Psoas muscle (tissue), 8 donors: ENCODE results near the gene SYCE1L. TPM values are rescaled to one million over a fixed set of nuclear protein-coding genes. Genes with fewer than 3 reads are reported as not detected.
"Not testable (repeated sequence)": the region's sequence is repeated elsewhere in the genome, so short reads cannot be mapped to it uniquely, and the experiment has no call there.

Experiments used
- ATAC-seq, 4 donors: fragments of 200-7000 bp; cut with Tn5 transposase; one replicate each; pipeline ENCODE4 v1.9.1; 2020; ENCODE audit warnings: moderate library complexity in 3 of 4, mild to moderate bottlenecking in 2 of 4
- DNase-seq, 2 donors: peaks; one replicate each; pipeline ENCODE4 v3.0.0-alpha.2; 2020
- H3K27ac ChIP-seq: fragments of 200-600 bp; one replicate; pipeline ENCODE4 v1.8.0; 2022
- H3K27me3 ChIP-seq, 3 donors: fragments of 200-600 bp in 1 of 3; one replicate each; pipeline versions ENCODE4 v1.6.1 to v1.8.0; 2013 to 2022; ENCODE audit warnings: low read length in 2 of 3, mild to moderate bottlenecking in 2 of 3, moderate library complexity in 1 of 3; ENCODE audit not compliant: insufficient read depth in 3 of 3
- H3K36me3 ChIP-seq, 2 donors: fragments of 200-600 bp in 1 of 2; one replicate each; pipeline versions ENCODE4 v1.6.1 to v1.8.0; 2013 to 2022; ENCODE audit warnings: low read depth in 1 of 2, mild to moderate bottlenecking in 1 of 2, moderate library complexity in 1 of 2; ENCODE audit not compliant: insufficient read depth in 1 of 2
- H3K4me1 ChIP-seq: fragments of 200-600 bp; one replicate; pipeline ENCODE4 v1.8.0; 2022
- H3K4me3 ChIP-seq: fragments of 200-600 bp; one replicate; pipeline ENCODE4 v1.8.0; 2022; ENCODE audit warnings: mild to moderate bottlenecking
- H3K9me3 ChIP-seq: fragments of 200-600 bp; one replicate; pipeline ENCODE4 v1.8.0; 2022
- WGBS, 3 donors: extraction: QIAGEN DNeasy Blood & Tissue Kit; methylation state at CpG; one replicate each; pipeline versions ENCODE4 v1.1.6 to v1.1.7; 2013; 5-methylcytosine and 5-hydroxymethylcytosine counted together
- intact Hi-C, 2 donors: fragments of 100-400 bp; cut with DNase I; formaldehyde crosslinking; loops; one replicate each; pipeline versions ENCODE4 v1.11.0 to v1.14.2; 2022
- polyA plus RNA-seq, 3 donors: library from polyadenylated mRNA; stranded (reverse); fragments of 200-250 nt; gene quantifications; one replicate each; pipeline ENCODE4 v1.2.3, GENCODE V29; 2013
- total RNA-seq, 4 donors: library from RNA; stranded (reverse); fragmentation: NEBNext Ultra II Directional in 2 of 4; extraction: Animal tissue kit (Norgen Biotek cat#: 25700) in 2 of 4; gene quantifications; one replicate each; pipeline versions ENCODE4 v1.2.1 to v1.2.4, GENCODE V29; 2021 to 2023
- TF ChIP-seq, protein P1 (sequence below): fragments of 200-600 bp; IDR thresholded peaks from one replicate; pipeline ENCODE4 v1.8.0; 2022; ENCODE audit warnings: antibody characterized with exemption
- donor health status: healthy with polysubstance abuse.
- donor health status: DM: no; HTN: no; CAD: no; lungs with moderate emphysema.
- donor health status: Bipolar disorder and iron deficiency.
- donor health status: healthy.
- donor health status: DM: yes; HTN: yes; CAD: no.
- donor health status: DM: no; HTN: no; CAD: no.
- donor health status: DM: no; HTN: no; CAD: no.
- donor health status: DM: yes; HTN: yes; CAD: no.

The SYCE1L gene
- total and polyA plus RNA-seq, 7 donors: 0.17 to 1.2 (median 0.22) TPM; not detected in 3

DNA sequence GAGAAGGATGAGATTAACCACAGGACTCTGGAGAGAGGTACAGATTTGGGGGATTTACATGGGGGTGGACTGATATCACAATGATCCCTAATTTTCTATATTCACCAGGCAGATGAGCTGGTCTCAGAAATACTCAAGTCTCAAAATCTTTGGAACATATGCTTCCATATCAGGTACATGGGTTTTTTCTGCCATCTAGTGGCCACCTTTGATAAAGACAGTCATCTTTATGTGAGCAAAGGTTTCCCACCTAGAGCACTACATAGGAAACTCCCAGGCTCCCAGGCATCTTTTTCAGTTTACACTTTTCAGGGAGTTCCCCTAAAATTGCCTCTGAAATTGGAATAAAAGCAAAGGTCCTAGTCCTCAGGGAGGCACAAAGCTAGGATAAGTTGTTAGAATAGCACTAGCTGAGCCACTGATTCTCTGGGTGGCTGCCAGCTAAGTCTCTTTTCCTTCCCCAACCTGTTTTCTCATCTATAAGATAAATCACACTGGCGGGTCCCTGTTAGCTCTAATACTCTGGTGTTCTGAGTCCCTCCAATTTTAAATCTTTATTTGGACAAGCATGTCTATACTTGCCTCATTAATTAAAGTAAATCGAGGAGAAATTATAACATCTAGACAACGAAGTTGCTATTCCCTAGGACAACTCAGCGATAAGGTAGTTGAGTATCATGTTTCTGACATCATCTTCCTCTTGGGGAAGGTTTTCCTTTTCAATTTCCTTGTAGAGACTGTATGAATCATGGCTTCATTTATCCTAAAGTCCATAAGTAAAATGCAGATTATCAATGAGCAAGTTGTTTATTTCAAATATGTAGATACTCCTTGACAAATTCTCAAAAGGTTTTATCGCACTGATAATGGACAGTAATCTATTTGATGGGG is 27.2 kb upstream of the SYCE1L start:
- intact Hi-C loops: loop anchor here (2.0 kb wide), 2 partner anchors 1381 to 1383 kb away; no protein-coding TSS in a partner anchor
- TF ChIP-seq, protein P1, sequence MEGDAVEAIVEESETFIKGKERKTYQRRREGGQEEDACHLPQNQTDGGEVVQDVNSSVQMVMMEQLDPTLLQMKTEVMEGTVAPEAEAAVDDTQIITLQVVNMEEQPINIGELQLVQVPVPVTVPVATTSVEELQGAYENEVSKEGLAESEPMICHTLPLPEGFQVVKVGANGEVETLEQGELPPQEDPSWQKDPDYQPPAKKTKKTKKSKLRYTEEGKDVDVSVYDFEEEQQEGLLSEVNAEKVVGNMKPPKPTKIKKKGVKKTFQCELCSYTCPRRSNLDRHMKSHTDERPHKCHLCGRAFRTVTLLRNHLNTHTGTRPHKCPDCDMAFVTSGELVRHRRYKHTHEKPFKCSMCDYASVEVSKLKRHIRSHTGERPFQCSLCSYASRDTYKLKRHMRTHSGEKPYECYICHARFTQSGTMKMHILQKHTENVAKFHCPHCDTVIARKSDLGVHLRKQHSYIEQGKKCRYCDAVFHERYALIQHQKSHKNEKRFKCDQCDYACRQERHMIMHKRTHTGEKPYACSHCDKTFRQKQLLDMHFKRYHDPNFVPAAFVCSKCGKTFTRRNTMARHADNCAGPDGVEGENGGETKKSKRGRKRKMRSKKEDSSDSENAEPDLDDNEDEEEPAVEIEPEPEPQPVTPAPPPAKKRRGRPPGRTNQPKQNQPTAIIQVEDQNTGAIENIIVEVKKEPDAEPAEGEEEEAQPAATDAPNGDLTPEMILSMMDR: peak; percentile 74
- no peaks in the 10 kb centered on the region for H3K9me3 ChIP-seq
- no peaks in the 10 kb centered on the region for H3K4me1 ChIP-seq
- DNase-seq (no peak), ATAC-seq (peak; percentile 44 to 74 (median 66))
- peaks cover 0 to 5% (median 3%) of the 10 kb centered on the region in 3 donors for H3K27me3 ChIP-seq
- H3K4me3 ChIP-seq: no peak overlapping the region
- no peak overlapping the region for H3K27ac ChIP-seq
- 58 to 60% (median 59%) methylated on average over 5 of the region's 5 CpGs for WGBS, 3 donors
- H3K36me3 ChIP-seq: no peaks in the 10 kb centered on the region

GRCh38 chr16:77172951-77173350 is 26.3 kb upstream of the SYCE1L start:
- Histone ChIP-seq H3K4me1 (no peaks in the 10 kb centered on the region), H3K27me3 (peaks cover 0 to 5% (median 3%) of the 10 kb centered on the region in 3 donors), H3K4me3 (no peak overlapping the region), H3K36me3 (no peaks in the 10 kb centered on the region), H3K27ac (no peak overlapping the region), H3K9me3 (no peaks in the 10 kb centered on the region)
- ATAC-seq (no peak), DNase-seq (no peak)
- intact Hi-C loops: no loop called here
- TF ChIP-seq, protein P1: no peak

DNA sequence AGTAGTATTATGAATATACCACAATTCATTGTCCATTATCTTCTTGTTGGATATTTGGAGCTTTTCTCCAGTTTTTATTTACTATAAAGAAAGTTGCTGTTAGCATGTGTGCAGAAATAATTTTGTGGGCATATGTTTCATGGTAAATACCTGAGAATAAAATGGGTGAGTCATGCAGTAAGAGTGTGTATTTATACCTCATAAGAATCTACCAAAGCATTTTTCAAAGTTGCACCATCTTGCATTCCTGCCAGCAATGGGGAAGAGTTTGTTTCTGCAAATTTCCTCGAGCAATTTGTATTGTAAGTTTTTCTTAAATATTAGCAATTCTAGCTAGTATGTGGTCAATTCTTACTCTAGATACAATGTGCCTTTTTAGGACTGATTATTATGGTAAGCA is 16.1 kb upstream of the SYCE1L start:
- 64 to 79% (median 67%) methylated on average over 1 of the region's 1 CpG for WGBS, 3 donors
- DNase-seq: no peak
- H3K27me3 ChIP-seq: no peaks in the 10 kb centered on the region

GRCh38 chr16:77186298-77186697 is 12.9 kb upstream of the SYCE1L start:
- ATAC-seq, DNase-seq, H3K4me1 ChIP-seq, intact Hi-C loops, H3K9me3 ChIP-seq, H3K36me3 ChIP-seq, H3K27ac ChIP-seq, H3K4me3 ChIP-seq, H3K27me3 ChIP-seq: not testable (repeated sequence)
- WGBS, 3 donors: 92 to 100% (median 94%) methylated on average over 1 of the region's 1 CpG

More for the DNA sequence above, 16.1 kb upstream of the SYCE1L start:
- intact Hi-C loops: no loop called here
- TF ChIP-seq, protein P1: no peak
- H3K27ac ChIP-seq: no peak overlapping the region
- no peaks in the 10 kb centered on the region for H3K36me3 ChIP-seq
- no peak for ATAC-seq
- H3K4me1 ChIP-seq: no peaks in the 10 kb centered on the region
- H3K4me3 ChIP-seq: no peak overlapping the region
- H3K9me3 ChIP-seq: no peaks in the 10 kb centered on the region

- Histone ChIP-seq H3K4me1 (peaks cover 8% of the 10 kb centered on the region), H3K4me3 (peak overlapping the region; percentile 99), H3K36me3 (peaks cover 4 to 20% of the 10 kb centered on the region in 2 donors), H3K9me3 (no peaks in the 10 kb centered on the region), H3K27me3 (no peaks in the 10 kb centered on the region), H3K27ac (peak overlapping the region; percentile 98)
- peak in 1 of 4 donors; percentile 2 for ATAC-seq
- no peak for DNase-seq
- WGBS, 3 donors: 1% methylated on average over 19 of the region's 19 CpGs
- intact Hi-C loops: loop anchor here in 1 of 2 donors (2.0 kb wide), 1 partner anchor 21 kb away; no protein-coding TSS in a partner anchor
- TF ChIP-seq, protein P1: no peak
Observed at GRCh38 chr16:77190190-77190477, 9.1 kb upstream of the SYCE1L start.
